Measurements from ENCODE around the gene CCDC34. TPM values are rescaled to one million over a fixed set of nuclear protein-coding genes. Genes with fewer than 3 reads are reported as not detected.

The CCDC34 gene
- total RNA-seq, 1 donor from 2014 or later, result 10.8 TPM

- no peaks in the 10 kb centered on the region for H3K36me3 Mint-ChIP-seq (ENCODE audit: low read depth)
- intact Hi-C loops (cut with micrococcal nuclease), result loop anchor here (1.0 to 5.0 kb wide), 5 partner anchors 36 to 118 kb away; partner anchors contain the start of genes LGR4 and LIN7C
- H3K27ac Mint-ChIP-seq, result no peak overlapping the region
- no peak for DNase-seq (ENCODE audit: low spot score)
- no peaks in the 10 kb centered on the region for H3K9me3 Mint-ChIP-seq
- peaks cover 44% of the 10 kb centered on the region for H3K27me3 Mint-ChIP-seq (ENCODE audit: low read depth)
- H3K4me1 Mint-ChIP-seq (ENCODE audit: low read depth), result peaks cover 39% of the 10 kb centered on the region
- H3K4me3 Mint-ChIP-seq (ENCODE audit: low read depth), result no peak overlapping the region
Measured at GRCh38 chr11:27388001-27388400, 25.0 kb upstream of the CCDC34 start.

- H3K4me1 Mint-ChIP-seq (ENCODE audit: low read depth), result peaks cover 39% of the 10 kb centered on the region
- no peaks in the 10 kb centered on the region for H3K36me3 Mint-ChIP-seq (ENCODE audit: low read depth)
- no peak for DNase-seq (ENCODE audit: low spot score)
- peaks cover 38% of the 10 kb centered on the region for H3K27me3 Mint-ChIP-seq (ENCODE audit: low read depth)
- H3K9me3 Mint-ChIP-seq, result no peaks in the 10 kb centered on the region
- no peak overlapping the region for H3K27ac Mint-ChIP-seq
- intact Hi-C loops (cut with micrococcal nuclease), result loop anchor here (5.0 kb wide), 4 partner anchors 35 to 105 kb away; partner anchors contain the start of gene LGR4
- no peak overlapping the region for H3K4me3 Mint-ChIP-seq (ENCODE audit: low read depth)
Measured at GRCh38 chr11:27387362-27387761, 24.3 kb upstream of the CCDC34 start.

- peaks cover 39% of the 10 kb centered on the region for H3K4me1 Mint-ChIP-seq (ENCODE audit: low read depth)
- intact Hi-C loops (cut with micrococcal nuclease), result loop anchor here (5.0 kb wide), 4 partner anchors 34 to 104 kb away; partner anchors contain the start of gene LGR4
- H3K36me3 Mint-ChIP-seq (ENCODE audit: low read depth), result no peaks in the 10 kb centered on the region
- H3K27me3 Mint-ChIP-seq (ENCODE audit: low read depth), result peaks cover 39% of the 10 kb centered on the region
- H3K4me3 Mint-ChIP-seq (ENCODE audit: low read depth), result no peak overlapping the region
- H3K27ac Mint-ChIP-seq, result no peak overlapping the region
- DNase-seq (ENCODE audit: low spot score), result no peak
- no peaks in the 10 kb centered on the region for H3K9me3 Mint-ChIP-seq
Measured at GRCh38 chr11:27386181-27386845, 23.3 kb upstream of the CCDC34 start.

- intact Hi-C loops (cut with micrococcal nuclease), result loop anchor here (5.0 kb wide), 4 partner anchors 33 to 103 kb away; partner anchors contain the start of gene LGR4
- DNase-seq (ENCODE audit: low spot score), result no peak
- H3K27me3 Mint-ChIP-seq (ENCODE audit: low read depth), result peaks cover 35% of the 10 kb centered on the region
Measured at GRCh38 chr11:27385245-27385644, 22.2 kb upstream of the CCDC34 start.

GRCh38 chr11:27384227-27384626 lies 21.2 kb upstream of the CCDC34 start:
- no peak for DNase-seq (ENCODE audit: low spot score)
- peaks cover 34% of the 10 kb centered on the region for H3K4me1 Mint-ChIP-seq (ENCODE audit: low read depth)
- no peaks in the 10 kb centered on the region for H3K9me3 Mint-ChIP-seq
- H3K27me3 Mint-ChIP-seq (ENCODE audit: low read depth), result peaks cover 41% of the 10 kb centered on the region
- H3K4me3 Mint-ChIP-seq (ENCODE audit: low read depth), result no peak overlapping the region
- no peaks in the 10 kb centered on the region for H3K36me3 Mint-ChIP-seq (ENCODE audit: low read depth)
- intact Hi-C loops (cut with micrococcal nuclease), result no loop called here
- H3K27ac Mint-ChIP-seq, result no peak overlapping the region

More at GRCh38 chr11:27385245-27385644, 22.2 kb upstream of the CCDC34 start:
- Mint-ChIP-seq H3K36me3 (ENCODE audit: low read depth) (no peaks in the 10 kb centered on the region), H3K9me3 (no peaks in the 10 kb centered on the region), H3K4me1 (ENCODE audit: low read depth) (peaks cover 38% of the 10 kb centered on the region), H3K27ac (no peak overlapping the region), H3K4me3 (ENCODE audit: low read depth) (no peak overlapping the region)

GRCh38 chr11:27383645-27384044 lies 20.6 kb upstream of the CCDC34 start:
- DNase-seq (ENCODE audit: low spot score), result no peak
- H3K4me3 Mint-ChIP-seq (ENCODE audit: low read depth), result no peak overlapping the region
- intact Hi-C loops (cut with micrococcal nuclease), result no loop called here

GRCh38 chr11:27381238-27381666 lies 18.2 kb upstream of the CCDC34 start:
- DNase-seq (ENCODE audit: low spot score), result no peak
- peaks cover 44% of the 10 kb centered on the region for H3K27me3 Mint-ChIP-seq (ENCODE audit: low read depth)
- H3K4me3 Mint-ChIP-seq (ENCODE audit: low read depth), result no peak overlapping the region
- intact Hi-C loops (cut with micrococcal nuclease), result no loop called here
- H3K27ac Mint-ChIP-seq, result no peak overlapping the region
- H3K9me3 Mint-ChIP-seq, result no peaks in the 10 kb centered on the region
- H3K36me3 Mint-ChIP-seq (ENCODE audit: low read depth), result no peaks in the 10 kb centered on the region
- peaks cover 11% of the 10 kb centered on the region for H3K4me1 Mint-ChIP-seq (ENCODE audit: low read depth)

More at GRCh38 chr11:27383645-27384044, 20.6 kb upstream of the CCDC34 start:
- H3K9me3 Mint-ChIP-seq, result no peaks in the 10 kb centered on the region
- peaks cover 44% of the 10 kb centered on the region for H3K27me3 Mint-ChIP-seq (ENCODE audit: low read depth)
- H3K27ac Mint-ChIP-seq, result no peak overlapping the region
- peaks cover 28% of the 10 kb centered on the region for H3K4me1 Mint-ChIP-seq (ENCODE audit: low read depth)
- no peaks in the 10 kb centered on the region for H3K36me3 Mint-ChIP-seq (ENCODE audit: low read depth)

- H3K4me1 Mint-ChIP-seq (ENCODE audit: low read depth), result peaks cover 11% of the 10 kb centered on the region
- intact Hi-C loops (cut with micrococcal nuclease), result no loop called here
- H3K36me3 Mint-ChIP-seq (ENCODE audit: low read depth), result no peaks in the 10 kb centered on the region
- no peak for DNase-seq (ENCODE audit: low spot score)
- no peaks in the 10 kb centered on the region for H3K9me3 Mint-ChIP-seq
- H3K27me3 Mint-ChIP-seq (ENCODE audit: low read depth), result peaks cover 45% of the 10 kb centered on the region
- no peak overlapping the region for H3K27ac Mint-ChIP-seq
- no peak overlapping the region for H3K4me3 Mint-ChIP-seq (ENCODE audit: low read depth)
Measured at GRCh38 chr11:27380771-27381170, 17.8 kb upstream of the CCDC34 start.

- peaks cover 35% of the 10 kb centered on the region for H3K27me3 Mint-ChIP-seq (ENCODE audit: low read depth)
- H3K27ac Mint-ChIP-seq, result no peak overlapping the region
- H3K36me3 Mint-ChIP-seq (ENCODE audit: low read depth), result no peaks in the 10 kb centered on the region
- H3K9me3 Mint-ChIP-seq, result no peaks in the 10 kb centered on the region
- no peak overlapping the region for H3K4me3 Mint-ChIP-seq (ENCODE audit: low read depth)
- peaks cover 6% of the 10 kb centered on the region for H3K4me1 Mint-ChIP-seq (ENCODE audit: low read depth)
- intact Hi-C loops (cut with micrococcal nuclease), result no loop called here
- no peak for DNase-seq (ENCODE audit: low spot score)
Measured at GRCh38 chr11:27379449-27379848, 16.4 kb upstream of the CCDC34 start.

GRCh38 chr11:27375370-27375769 lies 12.4 kb upstream of the CCDC34 start:
- Mint-ChIP-seq H3K27me3 (ENCODE audit: low read depth) (peaks cover 26% of the 10 kb centered on the region), H3K9me3 (no peaks in the 10 kb centered on the region), H3K4me1 (ENCODE audit: low read depth) (no peaks in the 10 kb centered on the region), H3K36me3 (ENCODE audit: low read depth) (no peaks in the 10 kb centered on the region), H3K27ac (no peak overlapping the region), H3K4me3 (ENCODE audit: low read depth) (no peak overlapping the region)
- intact Hi-C loops (cut with micrococcal nuclease), result no loop called here
- no peak for DNase-seq (ENCODE audit: low spot score)

GRCh38 chr11:27373856-27374602 lies 11.0 kb upstream of the CCDC34 start:
- Mint-ChIP-seq H3K27me3 (ENCODE audit: low read depth) (peaks cover 15% of the 10 kb centered on the region), H3K27ac (no peak overlapping the region), H3K9me3 (no peaks in the 10 kb centered on the region), H3K36me3 (ENCODE audit: low read depth) (no peaks in the 10 kb centered on the region), H3K4me1 (ENCODE audit: low read depth) (no peaks in the 10 kb centered on the region), H3K4me3 (ENCODE audit: low read depth) (no peak overlapping the region)
- DNase-seq (ENCODE audit: low spot score), result no peak
- intact Hi-C loops (cut with micrococcal nuclease), result no loop called here

GRCh38 chr11:27373392-27373791 lies 10.4 kb upstream of the CCDC34 start:
- no peaks in the 10 kb centered on the region for H3K9me3 Mint-ChIP-seq
- H3K4me1 Mint-ChIP-seq (ENCODE audit: low read depth), result no peaks in the 10 kb centered on the region
- intact Hi-C loops (cut with micrococcal nuclease), result no loop called here
- H3K36me3 Mint-ChIP-seq (ENCODE audit: low read depth), result no peaks in the 10 kb centered on the region
- no peak overlapping the region for H3K27ac Mint-ChIP-seq
- no peak overlapping the region for H3K4me3 Mint-ChIP-seq (ENCODE audit: low read depth)
- H3K27me3 Mint-ChIP-seq (ENCODE audit: low read depth), result peaks cover 16% of the 10 kb centered on the region
- DNase-seq (ENCODE audit: low spot score), result no peak

- no peaks in the 10 kb centered on the region for H3K36me3 Mint-ChIP-seq (ENCODE audit: low read depth)
- intact Hi-C loops (cut with micrococcal nuclease), result no loop called here
- H3K4me3 Mint-ChIP-seq (ENCODE audit: low read depth), result no peak overlapping the region
- no peak overlapping the region for H3K27ac Mint-ChIP-seq
- H3K27me3 Mint-ChIP-seq (ENCODE audit: low read depth), result peaks cover 17% of the 10 kb centered on the region
- no peaks in the 10 kb centered on the region for H3K4me1 Mint-ChIP-seq (ENCODE audit: low read depth)
- H3K9me3 Mint-ChIP-seq, result no peaks in the 10 kb centered on the region
- DNase-seq (ENCODE audit: low spot score), result no peak
Measured at GRCh38 chr11:27372164-27372563, 9.1 kb upstream of the CCDC34 start.

Measured in activated T-helper 2 cell treated with anti-CD3 and anti-CD28 coated beads, Interferon-gamma antibody, Interleukin-2, Interleukin-4, amounts not matched to agents 10 μg/mL and 5 μg/mL and 100 μg/mL, durations not matched to agents 14 hours and 24 hours and 36 hours (primary cell).